ENCODE data around the gene LRRC8E. TPM values are rescaled to one million over a fixed set of nuclear protein-coding genes. Genes with fewer than 3 reads are reported as not detected.
A peak's percentile ranks its signal among the peaks of the same experiment; 100 is the strongest.

Gene LRRC8E
- total RNA-seq, 1 donor from 2014 or later: 3.5 TPM

DNA sequence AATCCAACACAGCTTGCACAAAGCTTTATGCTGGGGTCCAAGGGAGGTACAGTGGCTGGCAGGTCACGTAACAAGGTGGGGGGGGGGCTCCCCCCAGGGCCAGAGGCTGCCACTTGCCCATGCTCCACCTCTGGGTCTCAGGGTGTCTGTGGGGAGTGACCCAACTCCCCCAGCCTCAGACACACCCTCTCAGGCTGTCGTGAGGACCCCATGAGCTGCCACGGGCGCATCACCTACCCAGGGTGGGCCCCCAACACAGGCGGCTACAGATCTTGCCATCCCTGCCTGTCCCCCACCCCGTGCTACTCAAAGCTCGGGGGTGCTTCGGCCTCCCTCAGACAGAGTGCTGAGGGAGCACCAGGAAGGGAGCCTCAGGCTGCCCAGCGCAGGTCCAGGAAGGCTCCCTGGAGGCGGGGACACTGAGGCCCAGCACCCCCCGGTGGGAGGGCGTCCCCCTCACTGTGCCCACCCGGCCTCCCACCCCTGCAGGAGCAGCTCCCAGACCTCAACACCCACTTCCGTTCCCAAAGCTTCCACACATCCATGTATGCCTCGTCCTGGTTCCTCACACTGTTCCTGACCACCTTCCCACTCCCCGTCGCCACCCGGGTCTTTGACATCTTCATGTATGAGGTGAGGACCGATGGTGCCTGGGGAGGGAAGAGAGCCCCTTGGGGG is 37.2 kb upstream of the LRRC8E start:
- Mint-ChIP-seq H3K4me1 (ENCODE audit: unreplicated experiment) (peaks cover 3% of the 10 kb centered on the region), H3K27me3 (ENCODE audit: unreplicated experiment) (no peaks in the 10 kb centered on the region), H3K36me3 (ENCODE audit: unreplicated experiment) (peaks cover 2% of the 10 kb centered on the region), H3K9me3 (ENCODE audit: unreplicated experiment) (no peaks in the 10 kb centered on the region), H3K27ac (ENCODE audit: unreplicated experiment) (no peak overlapping the region), H3K4me3 (ENCODE audit: unreplicated experiment) (no peak overlapping the region)
- TF ChIP-seq CTCF (IDR thresholded peaks at IDR 0.05): no peak
- DNase-seq (ENCODE audit: extremely low spot score, unreplicated experiment): no peak

DNA sequence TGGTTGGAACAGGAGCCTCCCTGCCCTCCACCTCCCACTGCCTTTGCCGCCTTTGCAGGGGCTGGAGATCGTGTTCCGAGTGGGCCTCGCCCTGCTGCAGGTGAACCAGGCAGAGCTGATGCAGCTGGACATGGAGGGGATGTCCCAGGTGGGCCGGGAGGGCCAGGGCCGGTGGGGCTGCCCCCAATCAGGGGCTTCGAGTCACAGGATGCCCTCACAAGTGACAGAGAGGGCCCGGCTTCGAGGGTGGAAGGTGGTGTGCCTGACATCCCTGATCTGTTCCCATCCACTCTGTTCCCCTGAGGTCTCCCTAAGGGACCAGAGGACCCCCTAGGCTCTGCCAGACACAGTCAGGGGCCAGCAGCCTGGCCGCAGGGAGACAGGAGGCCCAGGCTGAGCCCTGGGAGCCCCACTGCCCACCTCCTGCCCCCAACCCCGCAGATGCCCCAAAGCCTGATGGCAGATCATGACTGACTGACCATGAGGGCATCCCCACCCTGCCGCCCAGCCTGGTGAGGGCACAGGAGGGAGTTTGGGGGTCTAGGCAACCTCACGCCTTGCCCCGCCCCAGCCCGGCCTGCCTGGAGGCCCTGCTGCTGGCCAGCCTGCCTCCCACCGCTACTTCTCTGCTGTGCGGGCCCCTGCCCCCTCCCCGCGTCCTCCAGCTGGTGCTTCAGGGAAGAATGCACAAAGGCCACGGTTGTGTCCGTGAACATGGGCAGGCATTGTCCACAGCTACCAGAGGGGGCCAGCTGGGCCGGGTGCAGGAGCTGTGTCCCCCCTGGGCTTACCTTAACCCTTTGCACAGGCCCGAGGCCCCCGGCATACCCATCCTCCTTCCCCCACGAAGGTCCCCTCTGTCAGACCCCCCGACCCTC is 36.4 kb upstream of the LRRC8E start:
- no peak for DNase-seq (ENCODE audit: extremely low spot score, unreplicated experiment)
- H3K27me3 Mint-ChIP-seq (ENCODE audit: unreplicated experiment): no peaks in the 10 kb centered on the region
- no peaks in the 10 kb centered on the region for H3K9me3 Mint-ChIP-seq (ENCODE audit: unreplicated experiment)
- peaks cover 3% of the 10 kb centered on the region for H3K4me1 Mint-ChIP-seq (ENCODE audit: unreplicated experiment)
- no peak overlapping the region for H3K27ac Mint-ChIP-seq (ENCODE audit: unreplicated experiment)
- peaks cover 2% of the 10 kb centered on the region for H3K36me3 Mint-ChIP-seq (ENCODE audit: unreplicated experiment)
- no peak overlapping the region for H3K4me3 Mint-ChIP-seq (ENCODE audit: unreplicated experiment)
- TF ChIP-seq CTCF (IDR thresholded peaks at IDR 0.05): no peak

- no peak overlapping the region for H3K27ac Mint-ChIP-seq (ENCODE audit: unreplicated experiment)
- H3K27me3 Mint-ChIP-seq (ENCODE audit: unreplicated experiment): no peaks in the 10 kb centered on the region
Measured at GRCh38 chr19:7852851-7853769, 35.2 kb upstream of the LRRC8E start.

GRCh38 chr19:7853770-7854128 is 34.6 kb upstream of the LRRC8E start:
- H3K4me1 Mint-ChIP-seq (ENCODE audit: unreplicated experiment): peaks cover 3% of the 10 kb centered on the region
- no peaks in the 10 kb centered on the region for H3K9me3 Mint-ChIP-seq (ENCODE audit: unreplicated experiment)
- no peak for TF ChIP-seq CTCF (IDR thresholded peaks at IDR 0.05)
- H3K27me3 Mint-ChIP-seq (ENCODE audit: unreplicated experiment): no peaks in the 10 kb centered on the region
- H3K36me3 Mint-ChIP-seq (ENCODE audit: unreplicated experiment): peaks cover 2% of the 10 kb centered on the region
- DNase-seq (ENCODE audit: extremely low spot score, unreplicated experiment): no peak
- H3K4me3 Mint-ChIP-seq (ENCODE audit: unreplicated experiment): no peak overlapping the region
- no peak overlapping the region for H3K27ac Mint-ChIP-seq (ENCODE audit: unreplicated experiment)

More at GRCh38 chr19:7852851-7853769, 35.2 kb upstream of the LRRC8E start:
- TF ChIP-seq CTCF (IDR thresholded peaks at IDR 0.05): peak; percentile 91
- peaks cover 2% of the 10 kb centered on the region for H3K36me3 Mint-ChIP-seq (ENCODE audit: unreplicated experiment)
- H3K9me3 Mint-ChIP-seq (ENCODE audit: unreplicated experiment): no peaks in the 10 kb centered on the region
- no peak overlapping the region for H3K4me3 Mint-ChIP-seq (ENCODE audit: unreplicated experiment)
- peaks cover 3% of the 10 kb centered on the region for H3K4me1 Mint-ChIP-seq (ENCODE audit: unreplicated experiment)
- DNase-seq (ENCODE audit: extremely low spot score, unreplicated experiment): no peak

Data from osteocyte (in vitro differentiated cells).